SJSA1 (cell line): ENCODE measurements around the gene SOX18. TPM values are rescaled to one million over a fixed set of nuclear protein-coding genes. Genes with fewer than 3 reads are reported as not detected.

Experiments used
- DNase-seq, 2 experiments: peaks; one replicate each; pipeline ENCODE4 v3.0.0-alpha.2; 2015 to 2020; ENCODE audit warnings: low spot score in 2 of 2, low read depth in 1 of 2
- H3K27ac ChIP-seq: fragments of 250-450 bp; sonication (Bioruptor Pico); 2 replicates; pipeline ENCODE4 v1.5.1; 2020; ENCODE audit warnings: mild to moderate bottlenecking, moderate library complexity
- H3K27me3 ChIP-seq: fragments of 250-450 bp; sonication (Bioruptor Pico); replicated peaks from 2 replicates; pipeline ENCODE4 v1.5.1; 2020; ENCODE audit warnings: mild to moderate bottlenecking, moderate library complexity
- H3K36me3 ChIP-seq: fragments of 250-450 bp; sonication (Bioruptor Pico); 2 replicates; pipeline ENCODE4 v1.5.1; 2020; ENCODE audit warnings: mild to moderate bottlenecking
- H3K4me1 ChIP-seq: fragments of 250-450 bp; sonication (Bioruptor Pico); replicated peaks from 2 replicates; pipeline ENCODE4 v1.6.1; 2021; ENCODE audit warnings: mild to moderate bottlenecking
- H3K4me3 ChIP-seq: fragments of 250-450 bp; sonication (Bioruptor Pico); 2 replicates; pipeline ENCODE4 v1.5.1; 2020; ENCODE audit warnings: mild to moderate bottlenecking
- H3K9me3 ChIP-seq: fragments of 250-450 bp; sonication (Bioruptor Pico); replicated peaks from 2 replicates; pipeline ENCODE4 v1.5.1; 2020; ENCODE audit warnings: mild to moderate bottlenecking
- total RNA-seq: library from RNA; depleted of rRNA; stranded (reverse); fragments of >200 nt; shearing (Covaris generic); gene quantifications from 2 replicates; pipeline ENCODE4 v1.2.3, GENCODE V29; 2014

The SOX18 gene
- total RNA-seq, 1 experiment from 2014 or later: 70.0 TPM

- H3K4me3 ChIP-seq: peak overlapping the region; percentile 61
- H3K9me3 ChIP-seq: no peaks in the 10 kb centered on the region
- H3K27me3 ChIP-seq: no peaks in the 10 kb centered on the region; the same call in 1 of the 2 replicates
- peak in 1 of 2 experiments; percentile 61 for DNase-seq
- peaks cover 69% of the 10 kb centered on the region for H3K4me1 ChIP-seq
- H3K36me3 ChIP-seq: peaks cover 44% of the 10 kb centered on the region
- H3K27ac ChIP-seq: peak overlapping the region; percentile 55
Observed at GRCh38 chr20:64048402-64049044, 916 bp downstream of the SOX18 start.

GRCh38 chr20:64047968-64048401 lies 1.5 kb downstream of the SOX18 start:
- no peaks in the 10 kb centered on the region for H3K9me3 ChIP-seq
- H3K27ac ChIP-seq: peak overlapping the region; percentile 55
- no peaks in the 10 kb centered on the region; the same call in 1 of the 2 replicates for H3K27me3 ChIP-seq
- DNase-seq: peak in 1 of 2 experiments; percentile 52
- peaks cover 63% of the 10 kb centered on the region for H3K4me1 ChIP-seq
- H3K36me3 ChIP-seq: peaks cover 43% of the 10 kb centered on the region
- peak overlapping the region; percentile 61 for H3K4me3 ChIP-seq

- H3K4me3 ChIP-seq: peak overlapping the region; percentile 61
- H3K4me1 ChIP-seq: peaks cover 58% of the 10 kb centered on the region
- no peak for DNase-seq
- H3K36me3 ChIP-seq: peaks cover 39% of the 10 kb centered on the region
- H3K27ac ChIP-seq: peak overlapping the region; percentile 55
- H3K27me3 ChIP-seq: peaks cover 4% of the 10 kb centered on the region; the same call in 1 of the 2 replicates
- no peaks in the 10 kb centered on the region for H3K9me3 ChIP-seq
Observed at GRCh38 chr20:64047046-64047389, 2.4 kb downstream of the SOX18 start.

- H3K27me3 ChIP-seq: peaks cover 6% of the 10 kb centered on the region; the same call in 1 of the 2 replicates
- H3K4me3 ChIP-seq: peak overlapping the region; percentile 61
- H3K36me3 ChIP-seq: peaks cover 39% of the 10 kb centered on the region
- H3K27ac ChIP-seq: no peak overlapping the region
- peak; percentile 81 to 84 for DNase-seq
- no peaks in the 10 kb centered on the region for H3K9me3 ChIP-seq
- peaks cover 43% of the 10 kb centered on the region for H3K4me1 ChIP-seq
Observed at GRCh38 chr20:64045346-64046011, 4.0 kb downstream of the SOX18 start.

- peak overlapping the region; percentile 61 for H3K4me3 ChIP-seq
- peaks cover 35% of the 10 kb centered on the region for H3K4me1 ChIP-seq
- H3K27ac ChIP-seq: no peak overlapping the region
- H3K36me3 ChIP-seq: peaks cover 39% of the 10 kb centered on the region
- peak; percentile 82 to 85 for DNase-seq
- H3K9me3 ChIP-seq: no peaks in the 10 kb centered on the region
- H3K27me3 ChIP-seq: peaks cover 6% of the 10 kb centered on the region; the same call in 1 of the 2 replicates
Observed at GRCh38 chr20:64044484-64045247, 4.8 kb downstream of the SOX18 start.

GRCh38 chr20:64043768-64044167 lies 5.7 kb downstream of the SOX18 start:
- Histone ChIP-seq H3K4me3 (no peak overlapping the region), H3K9me3 (no peaks in the 10 kb centered on the region), H3K27ac (no peak overlapping the region), H3K27me3 (peaks cover 6% of the 10 kb centered on the region; the same call in 1 of the 2 replicates), H3K36me3 (peaks cover 39% of the 10 kb centered on the region), H3K4me1 (peaks cover 43% of the 10 kb centered on the region)
- no peak for DNase-seq

- Histone ChIP-seq H3K4me3 (peak overlapping the region; percentile 26), H3K27me3 (peaks cover 12% of the 10 kb centered on the region; the same call in 1 of the 2 replicates), H3K36me3 (peaks cover 23% of the 10 kb centered on the region), H3K9me3 (no peaks in the 10 kb centered on the region), H3K27ac (no peak overlapping the region), H3K4me1 (peaks cover 55% of the 10 kb centered on the region)
- DNase-seq: no peak
Observed at GRCh38 chr20:64042054-64042781, 7.2 kb downstream of the SOX18 start.

GRCh38 chr20:64041781-64042053 lies 7.7 kb downstream of the SOX18 start:
- Histone ChIP-seq H3K9me3 (no peaks in the 10 kb centered on the region), H3K4me1 (peaks cover 50% of the 10 kb centered on the region), H3K27me3 (peaks cover 12% of the 10 kb centered on the region; the same call in 1 of the 2 replicates), H3K36me3 (peaks cover 18% of the 10 kb centered on the region), H3K27ac (no peak overlapping the region), H3K4me3 (no peak overlapping the region)
- DNase-seq: no peak

GRCh38 chr20:64041040-64041780 lies 8.2 kb downstream of the SOX18 start:
- Histone ChIP-seq H3K36me3 (peaks cover 13% of the 10 kb centered on the region), H3K4me1 (peaks cover 45% of the 10 kb centered on the region), H3K4me3 (no peak overlapping the region), H3K9me3 (no peaks in the 10 kb centered on the region), H3K27ac (no peak overlapping the region), H3K27me3 (peaks cover 12% of the 10 kb centered on the region; the same call in 1 of the 2 replicates)
- DNase-seq: no peak

- Histone ChIP-seq H3K27me3 (peaks cover 12% of the 10 kb centered on the region; the same call in 1 of the 2 replicates), H3K4me3 (no peak overlapping the region)
- no peak for DNase-seq
Observed at GRCh38 chr20:64040231-64041039, 9.0 kb downstream of the SOX18 start.

GRCh38 chr20:64039293-64040160 lies 9.9 kb downstream of the SOX18 start:
- DNase-seq: no peak
- Histone ChIP-seq H3K27ac (no peak overlapping the region), H3K27me3 (peaks cover 12% of the 10 kb centered on the region; the same call in 1 of the 2 replicates), H3K4me1 (peaks cover 29% of the 10 kb centered on the region), H3K4me3 (peak overlapping the region; percentile 38), H3K9me3 (no peaks in the 10 kb centered on the region), H3K36me3 (peaks cover 11% of the 10 kb centered on the region)

More at GRCh38 chr20:64040231-64041039, 9.0 kb downstream of the SOX18 start:
- no peak overlapping the region for H3K27ac ChIP-seq
- H3K9me3 ChIP-seq: no peaks in the 10 kb centered on the region
- H3K4me1 ChIP-seq: peaks cover 38% of the 10 kb centered on the region
- H3K36me3 ChIP-seq: peaks cover 12% of the 10 kb centered on the region; the same call in 1 of the 2 replicates
